GM21367 (cell line): Measurements from ENCODE around the gene CBX4.

Source experiments
- ATAC-seq: cut with Tn5 transposase; IDR thresholded peaks from one replicate; pipeline ENCODE4 v1.9.1; 2021; ENCODE audit not compliant: unreplicated experiment

Gene CBX4

DNA sequence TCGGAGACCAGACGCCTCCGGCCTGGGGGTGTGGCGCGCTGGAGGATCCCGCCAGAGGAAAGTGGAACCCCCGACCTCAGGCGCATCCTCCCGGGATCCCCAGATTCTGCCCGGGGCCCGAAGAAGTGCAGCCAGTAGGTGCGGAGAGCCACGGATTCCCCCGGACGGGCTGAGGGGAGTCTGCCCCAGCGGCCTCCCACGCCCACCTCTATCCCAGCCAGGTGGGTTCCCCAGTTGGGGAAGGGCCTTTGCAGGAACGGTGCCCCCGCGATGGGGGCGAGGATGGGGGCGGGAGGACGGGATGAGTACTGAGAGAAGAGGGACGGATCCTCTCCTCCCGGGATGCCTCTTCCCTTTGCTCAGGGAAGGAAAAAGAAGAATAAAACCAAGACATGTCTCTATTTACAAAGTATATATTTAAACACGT is 47.5 kb downstream of the CBX4 start:
- no peak for ATAC-seq

DNA sequence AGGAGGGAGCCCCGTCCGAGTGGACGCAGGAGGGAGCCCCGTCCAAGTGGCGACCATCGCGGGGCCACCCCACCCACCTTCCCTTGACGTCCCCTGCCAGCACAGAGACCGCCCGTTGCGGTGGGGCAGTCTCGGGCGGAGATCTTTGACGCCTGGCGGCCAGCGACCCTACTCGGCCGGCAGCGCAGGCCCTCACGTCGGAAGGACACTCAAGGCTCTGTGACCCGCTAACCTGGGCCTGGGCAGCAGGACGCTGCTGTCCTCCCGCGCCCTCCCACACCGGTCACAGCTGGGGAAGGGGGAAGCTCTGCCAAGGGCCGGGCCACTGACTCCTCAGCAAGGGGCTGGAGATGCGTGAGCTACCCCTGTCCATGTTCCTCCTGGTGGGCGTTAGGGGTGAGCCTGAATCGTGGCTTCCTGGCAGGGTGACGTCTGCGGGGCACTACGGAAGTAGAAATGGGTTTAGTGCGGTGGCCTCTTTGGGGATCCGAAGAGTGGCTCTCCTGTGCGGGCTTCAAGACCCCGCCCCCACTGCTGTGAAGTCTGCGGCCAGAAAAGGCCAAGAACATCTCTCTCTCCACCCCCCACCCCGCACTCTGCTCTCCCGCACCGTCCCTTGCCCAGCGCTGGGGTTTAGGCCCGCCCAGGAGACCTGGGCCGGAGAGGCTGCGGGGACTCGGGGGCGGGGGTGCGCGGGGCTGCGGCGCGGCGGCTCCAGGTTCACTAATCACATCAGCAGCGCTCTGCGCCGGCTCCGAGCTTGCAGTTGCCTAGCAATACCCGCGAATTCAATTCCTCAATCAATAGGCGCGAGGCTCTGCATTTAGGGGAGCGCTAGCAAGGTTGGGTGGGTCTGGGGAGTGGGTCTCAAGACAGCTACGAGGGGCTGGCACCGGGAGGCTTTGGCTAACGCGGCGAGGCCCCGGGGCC is 48.2 kb downstream of the CBX4 start:
- no peak for ATAC-seq

DNA sequence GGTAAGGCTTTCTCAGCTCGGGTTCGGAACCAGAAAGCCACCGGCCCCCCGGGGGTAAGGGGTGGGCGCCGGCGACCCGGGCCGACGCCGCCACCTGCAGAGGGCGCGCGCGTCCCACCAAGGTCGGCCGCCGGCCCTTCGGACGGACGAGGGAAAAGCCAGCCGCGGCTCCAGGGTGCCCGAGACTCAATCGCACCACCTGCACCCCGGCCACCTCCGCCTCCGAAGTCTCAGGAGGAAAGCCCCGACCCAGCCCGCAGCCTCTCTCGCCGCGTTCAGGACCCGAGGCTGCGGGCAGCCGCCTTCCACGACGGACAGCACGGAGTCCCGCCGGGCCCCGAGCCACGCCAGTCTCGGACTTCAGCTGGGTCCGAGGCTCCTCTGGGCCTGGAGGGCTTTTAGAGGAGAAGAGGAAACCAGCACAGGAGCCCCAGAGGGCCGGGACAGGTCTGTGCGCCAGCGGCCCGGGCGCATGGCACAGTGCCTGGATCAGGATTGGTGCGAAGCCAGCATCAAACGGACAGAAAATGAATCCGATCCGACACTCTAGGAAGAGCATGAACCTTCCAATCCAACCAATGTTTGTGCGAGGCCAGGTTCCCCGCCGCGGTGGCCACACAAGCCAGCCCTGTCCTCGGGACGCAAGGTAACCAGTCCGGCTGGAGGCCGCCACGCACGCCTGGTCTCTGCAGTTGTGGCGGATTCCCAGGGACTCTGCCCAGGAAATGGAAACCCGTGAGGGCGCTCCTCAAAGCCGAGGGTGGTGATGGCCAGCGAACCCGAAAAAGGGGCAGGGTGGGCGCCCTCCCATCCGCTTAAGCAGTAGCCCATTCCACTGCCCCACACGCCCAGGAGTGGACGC is 49.1 kb downstream of the CBX4 start:
- no peak for ATAC-seq

DNA sequence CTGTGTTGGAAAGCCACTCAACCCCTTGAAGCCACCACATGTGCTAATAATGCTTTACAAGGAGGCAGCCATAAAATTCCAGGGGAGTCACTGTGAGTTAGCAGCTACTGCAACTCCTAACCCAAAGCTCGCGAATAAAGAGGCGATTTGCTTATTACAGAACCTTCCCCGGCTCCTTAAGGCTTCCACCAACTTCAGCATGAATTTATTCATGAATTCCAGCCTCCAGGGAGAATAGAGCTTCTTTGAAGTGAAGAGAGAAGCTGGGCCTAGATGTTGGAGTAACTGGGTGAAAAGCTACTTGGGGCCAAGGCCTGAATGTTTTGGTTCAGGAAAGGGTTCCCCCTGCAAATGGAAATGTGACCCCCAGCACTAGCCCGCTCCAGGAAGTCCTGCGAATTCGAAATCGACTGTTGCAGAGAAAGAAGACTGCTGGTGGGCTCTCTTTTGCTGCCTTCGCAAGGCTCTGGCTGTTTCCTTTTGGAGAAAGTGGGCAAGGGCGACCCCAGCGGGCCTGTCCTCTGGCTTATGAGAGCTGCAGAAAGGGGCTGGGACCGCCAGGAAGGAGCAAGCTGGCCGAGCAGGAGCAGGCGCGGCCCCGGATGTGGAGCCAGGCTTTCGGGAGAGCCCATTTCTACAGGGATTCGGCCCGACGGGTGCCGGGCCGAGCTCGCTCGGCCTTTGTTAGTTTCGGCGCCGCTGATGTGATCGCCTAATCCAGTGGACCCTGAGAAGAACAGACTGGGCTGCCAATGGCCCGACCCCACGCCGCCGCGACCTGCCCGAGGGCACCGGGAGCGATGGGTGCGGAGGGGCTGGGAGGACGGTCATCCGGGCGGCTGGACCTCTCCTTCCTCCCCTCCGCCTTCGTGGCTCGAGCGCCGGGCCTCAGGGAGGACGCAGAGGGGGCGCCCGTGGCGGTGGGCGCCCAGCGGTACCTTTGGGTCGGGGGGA is 50.0 kb downstream of the CBX4 start:
- no peak for ATAC-seq

DNA sequence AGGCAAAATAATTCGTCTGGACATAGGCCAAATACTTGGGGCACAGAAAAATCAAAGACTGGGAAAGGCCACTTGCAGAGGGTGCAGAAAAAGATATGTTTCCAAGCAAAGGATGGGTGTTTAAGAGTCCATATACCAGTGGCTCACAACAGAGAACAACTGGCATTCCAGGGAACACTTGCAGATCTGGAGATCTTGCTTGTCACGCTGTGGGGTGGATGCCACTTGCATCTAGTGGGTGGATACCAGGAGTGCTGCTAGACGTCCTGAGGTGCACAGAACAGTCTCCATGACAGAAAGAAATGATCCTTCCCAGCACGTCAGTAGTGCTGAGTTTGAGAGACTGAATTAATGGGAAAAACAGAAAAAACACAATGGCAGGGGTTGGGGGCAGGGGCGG is 50.8 kb downstream of the CBX4 start:
- ATAC-seq = no peak

DNA sequence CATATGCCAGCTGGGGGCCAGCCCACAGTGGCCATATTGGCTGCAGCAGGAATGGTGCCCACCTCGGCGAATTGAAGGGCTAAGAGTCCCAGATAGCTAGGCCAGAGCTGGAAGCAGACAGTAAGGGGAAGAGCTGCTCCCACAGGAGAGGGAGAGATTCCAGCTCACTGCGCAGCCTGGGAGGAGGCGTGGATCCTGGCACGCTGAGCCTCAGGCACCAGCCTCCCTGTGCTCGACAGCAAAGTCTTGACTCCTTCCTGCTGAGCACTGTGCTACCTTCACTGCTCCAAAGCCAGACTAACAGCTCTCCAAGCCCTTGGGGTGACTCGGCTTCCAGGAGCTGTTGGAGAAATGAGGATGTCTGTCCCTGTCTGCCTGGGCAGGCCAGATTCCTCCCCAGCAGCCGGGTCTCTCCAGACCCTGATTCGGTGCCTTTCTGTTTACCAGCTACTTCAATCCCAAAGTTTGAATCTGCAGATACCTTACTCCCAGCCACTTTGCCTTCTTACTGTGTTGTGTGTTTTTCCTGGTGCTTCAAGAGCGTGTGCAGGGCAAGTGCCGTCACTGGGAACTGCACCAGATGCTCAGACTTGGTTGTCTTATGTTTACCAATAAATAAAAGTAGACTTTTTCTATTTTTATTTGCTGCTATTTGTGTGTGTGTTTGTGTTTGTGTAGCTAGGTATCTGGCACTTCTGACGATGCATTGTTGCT is 52.2 kb downstream of the CBX4 start:
- no peak for ATAC-seq

DNA sequence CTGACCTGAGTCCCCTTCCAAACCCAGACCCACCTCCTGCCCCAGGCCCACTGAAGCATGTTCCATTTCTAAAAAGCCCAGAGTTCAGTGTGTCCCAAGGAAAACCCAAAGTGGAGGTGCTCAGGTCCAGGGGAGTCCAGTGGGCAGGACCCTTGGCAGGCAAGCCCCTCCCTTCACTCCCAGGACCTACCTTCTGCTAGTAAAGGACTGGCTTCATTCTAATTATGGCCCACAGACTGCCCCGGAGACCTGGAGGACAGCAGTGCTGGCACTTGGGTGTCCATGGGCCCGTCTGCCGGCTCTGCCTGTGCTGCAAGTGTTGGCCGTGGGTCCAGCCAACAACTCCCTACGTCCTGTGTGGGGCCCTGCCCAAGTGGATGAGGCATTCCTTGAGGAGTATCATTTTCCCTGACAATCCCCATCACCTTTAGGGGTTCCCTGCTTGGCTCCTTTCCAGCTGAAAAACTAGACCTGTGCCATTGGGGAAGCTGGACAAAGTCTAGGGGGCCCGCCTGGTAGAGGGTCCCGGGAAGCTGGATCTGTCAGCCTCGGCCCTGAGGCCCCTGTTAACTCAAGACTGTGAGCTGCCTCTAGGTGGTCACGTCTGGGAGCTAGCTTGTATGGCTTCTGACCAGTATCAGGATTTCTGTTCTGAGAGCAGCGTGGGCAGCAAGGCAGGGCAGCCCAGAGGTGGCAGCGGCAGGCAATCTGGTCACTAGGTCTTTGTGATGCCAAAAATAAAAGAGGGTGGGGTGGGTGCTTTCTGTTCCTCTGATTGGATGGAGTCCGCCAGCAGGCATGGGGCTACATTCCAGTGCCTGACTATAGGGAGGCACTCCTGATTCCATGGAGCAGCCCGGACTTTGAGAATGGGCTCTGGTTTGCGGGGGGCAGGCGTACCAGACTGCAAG is 53.1 kb downstream of the CBX4 start:
- ATAC-seq = no peak

DNA sequence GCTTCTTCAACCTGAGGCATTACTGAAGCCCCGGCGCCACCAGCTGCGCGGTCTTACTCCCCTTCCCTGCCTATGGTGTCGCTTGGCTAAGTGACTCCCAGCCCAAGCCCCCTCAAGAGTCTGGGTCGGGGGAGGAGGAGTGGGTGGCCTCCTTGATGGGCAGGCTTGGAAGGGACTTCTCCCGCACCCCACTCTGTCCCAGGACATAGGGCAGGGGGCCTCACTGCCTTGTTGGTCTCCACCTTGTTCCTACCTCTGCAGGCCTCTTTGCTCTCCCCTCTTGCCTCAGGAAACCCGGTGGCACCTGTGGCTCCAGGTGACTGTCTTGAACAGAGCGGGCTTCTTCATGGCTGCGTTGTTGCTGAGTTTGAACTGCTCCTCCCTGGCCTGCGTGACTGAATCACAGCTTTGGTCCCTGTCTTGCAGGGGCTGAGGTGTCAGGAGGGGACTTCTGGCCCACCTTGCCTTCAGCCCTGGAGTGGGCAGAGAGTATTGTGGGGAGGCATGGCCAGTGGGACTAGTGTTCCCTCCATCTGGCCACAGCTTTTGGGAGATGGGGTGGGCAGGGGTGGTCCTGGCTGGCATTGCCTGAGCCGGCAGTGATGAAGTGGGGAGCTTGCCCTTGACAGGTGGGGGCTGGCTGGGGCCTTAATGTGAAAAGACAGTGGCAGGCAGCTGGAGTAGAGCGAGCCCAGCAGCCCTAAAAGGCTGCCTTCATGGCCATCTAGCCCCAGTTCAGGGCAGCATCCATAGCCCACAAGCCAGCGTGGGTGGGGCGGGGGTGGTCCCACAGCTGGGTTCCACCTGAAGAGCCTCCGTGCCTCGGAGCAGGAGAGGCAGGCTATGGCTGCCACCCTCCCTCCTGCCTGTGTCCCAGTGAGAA is 54.0 kb downstream of the CBX4 start:
- ATAC-seq = no peak

DNA sequence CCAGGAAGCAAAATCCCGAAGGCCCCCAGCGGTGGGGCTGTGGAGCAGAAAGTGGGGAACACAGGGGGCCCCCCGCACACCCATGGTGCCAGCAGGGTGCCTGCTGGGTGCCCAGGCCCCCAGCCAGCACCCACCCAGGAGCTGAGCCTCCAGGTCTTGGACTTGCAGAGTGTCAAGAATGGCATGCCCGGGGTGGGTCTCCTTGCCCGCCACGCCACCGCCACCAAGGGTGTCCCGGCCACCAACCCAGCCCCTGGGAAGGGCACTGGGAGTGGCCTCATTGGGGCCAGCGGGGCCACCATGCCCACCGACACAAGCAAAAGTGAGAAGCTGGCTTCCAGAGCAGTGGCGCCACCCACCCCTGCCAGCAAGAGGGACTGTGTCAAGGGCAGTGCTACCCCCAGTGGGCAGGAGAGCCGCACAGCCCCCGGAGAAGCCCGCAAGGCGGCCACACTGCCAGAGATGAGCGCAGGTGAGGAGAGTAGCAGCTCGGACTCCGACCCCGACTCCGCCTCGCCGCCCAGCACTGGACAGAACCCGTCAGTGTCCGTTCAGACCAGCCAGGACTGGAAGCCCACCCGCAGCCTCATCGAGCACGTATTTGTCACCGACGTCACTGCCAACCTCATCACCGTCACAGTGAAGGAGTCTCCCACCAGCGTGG is 54.8 kb downstream of the CBX4 start:
- ATAC-seq = no peak

DNA sequence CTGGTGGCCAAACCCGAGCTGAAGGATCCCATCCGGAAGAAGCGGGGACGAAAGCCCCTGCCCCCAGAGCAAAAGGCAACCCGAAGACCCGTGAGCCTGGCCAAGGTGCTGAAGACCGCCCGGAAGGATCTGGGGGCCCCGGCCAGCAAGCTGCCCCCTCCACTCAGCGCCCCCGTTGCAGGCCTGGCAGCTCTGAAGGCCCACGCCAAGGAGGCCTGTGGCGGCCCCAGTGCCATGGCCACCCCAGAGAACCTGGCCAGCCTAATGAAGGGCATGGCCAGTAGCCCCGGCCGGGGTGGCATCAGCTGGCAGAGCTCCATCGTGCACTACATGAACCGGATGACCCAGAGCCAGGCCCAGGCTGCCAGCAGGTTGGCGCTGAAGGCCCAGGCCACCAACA is 55.3 kb downstream of the CBX4 start:
- no peak for ATAC-seq
